GM21619 (cell line): ENCODE measurements around the gene MAPK7.

Experiments used
- ATAC-seq: cut with Tn5 transposase; IDR thresholded peaks from one replicate; pipeline ENCODE4 v1.9.1; 2021; ENCODE audit not compliant: unreplicated experiment

Gene MAPK7

DNA sequence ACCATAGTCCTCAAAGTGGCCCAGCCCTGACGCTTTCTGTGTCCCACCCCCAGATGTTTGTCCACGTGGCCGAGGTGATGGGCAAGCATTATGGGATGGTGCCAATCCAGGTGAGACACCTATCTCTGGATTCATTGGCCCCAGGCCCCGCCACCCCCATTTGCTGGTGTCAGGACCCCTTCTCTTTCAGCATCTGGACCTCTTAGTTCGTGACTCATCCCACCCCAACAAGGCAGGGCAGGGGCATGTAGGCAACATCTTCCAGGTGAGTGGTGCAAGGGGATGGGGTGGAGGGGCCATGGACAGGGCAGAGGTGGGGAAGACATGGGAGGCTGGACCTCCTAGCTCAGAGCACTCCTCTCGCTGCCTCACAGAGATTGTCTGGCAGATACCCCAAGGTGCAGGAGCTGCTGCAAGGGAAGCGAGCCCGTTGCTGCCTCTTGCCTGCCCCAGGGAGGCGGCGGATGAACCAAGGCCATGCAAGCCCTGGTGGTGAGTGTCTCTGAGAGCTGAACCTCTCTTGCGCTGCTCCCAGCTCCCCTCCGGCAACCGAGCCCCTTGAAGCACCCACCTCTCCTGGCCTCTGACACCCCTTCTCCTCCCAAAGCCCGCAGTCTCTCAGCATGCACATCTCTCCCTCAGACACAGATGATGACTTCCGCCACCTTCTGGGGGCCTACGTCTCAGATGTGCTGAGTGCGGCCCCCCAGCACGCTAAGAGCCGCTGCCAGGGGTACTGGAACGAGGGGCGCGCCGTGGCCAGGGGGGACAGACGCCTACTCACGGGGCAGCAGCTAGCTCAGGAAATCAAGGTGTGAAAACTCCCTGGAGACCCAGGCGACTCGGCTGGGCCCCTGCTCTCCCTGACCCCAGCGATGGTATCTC, 36.3 kb downstream of the MAPK7 start:
- ATAC-seq: no peak

DNA sequence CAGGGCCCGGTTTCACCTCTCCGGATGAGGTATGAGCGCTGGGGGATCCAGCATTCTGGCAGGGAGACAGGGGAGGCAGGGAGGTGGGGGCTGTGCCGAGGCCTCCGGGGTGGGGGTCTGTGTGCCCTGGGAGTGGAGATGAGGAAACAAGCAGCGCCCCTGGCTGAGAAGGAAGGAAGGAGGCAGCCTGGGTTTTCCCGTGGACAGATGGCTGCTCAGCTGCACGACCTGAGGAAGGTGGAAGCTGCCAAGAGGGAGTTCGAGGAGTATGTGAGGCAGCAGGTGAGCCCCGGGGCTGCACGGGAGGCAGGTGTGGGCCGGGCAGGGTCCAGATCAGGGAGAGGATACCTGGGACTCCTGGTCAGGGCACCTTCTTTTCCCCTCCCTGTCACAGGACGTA, 37.0 kb downstream of the MAPK7 start:
- no peak for ATAC-seq

DNA sequence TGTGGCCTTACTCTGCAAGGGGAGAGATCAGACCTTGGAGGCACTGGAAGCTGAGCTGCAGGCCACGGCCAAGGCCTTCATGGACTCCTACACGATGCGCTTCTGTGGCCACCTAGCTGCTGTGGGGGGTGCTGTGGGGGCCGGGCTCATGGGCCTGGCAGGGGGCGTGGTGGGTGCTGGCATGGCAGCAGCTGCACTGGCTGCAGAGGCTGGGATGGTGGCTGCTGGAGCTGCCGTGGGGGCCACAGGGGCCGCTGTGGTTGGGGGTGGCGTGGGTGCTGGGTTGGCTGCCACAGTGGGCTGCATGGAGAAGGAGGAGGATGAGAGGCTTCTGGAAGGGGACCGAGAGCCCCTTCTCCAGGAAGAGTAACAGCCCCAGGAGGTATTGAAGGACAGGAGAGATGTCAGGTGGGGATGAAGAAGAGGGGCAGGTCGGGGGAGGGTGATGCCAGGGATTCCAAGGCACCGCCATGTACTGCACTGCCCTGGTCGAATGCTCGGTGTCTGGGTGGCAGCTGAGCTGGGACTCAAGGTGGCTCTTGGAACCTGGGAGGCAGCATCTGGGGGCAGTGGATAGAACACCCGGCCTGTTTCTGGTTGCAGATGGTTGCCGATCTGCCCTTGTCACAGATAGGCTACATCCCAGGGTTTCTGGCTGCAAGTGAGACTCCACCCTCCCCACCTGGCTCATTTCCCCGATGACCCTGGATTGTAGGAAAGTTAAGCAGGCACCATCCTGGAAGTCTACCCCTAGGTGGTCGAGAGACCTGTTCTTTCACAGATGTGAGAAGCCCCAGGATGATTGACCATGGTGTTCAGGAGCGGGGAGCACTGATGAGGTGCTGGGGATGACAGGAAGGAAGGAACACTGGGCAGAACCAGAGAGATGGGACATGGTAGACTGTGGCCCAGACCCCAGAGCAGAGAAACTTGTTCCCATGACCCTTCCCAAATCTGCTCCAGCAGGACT, 37.8 kb downstream of the MAPK7 start:
- ATAC-seq: no peak

DNA sequence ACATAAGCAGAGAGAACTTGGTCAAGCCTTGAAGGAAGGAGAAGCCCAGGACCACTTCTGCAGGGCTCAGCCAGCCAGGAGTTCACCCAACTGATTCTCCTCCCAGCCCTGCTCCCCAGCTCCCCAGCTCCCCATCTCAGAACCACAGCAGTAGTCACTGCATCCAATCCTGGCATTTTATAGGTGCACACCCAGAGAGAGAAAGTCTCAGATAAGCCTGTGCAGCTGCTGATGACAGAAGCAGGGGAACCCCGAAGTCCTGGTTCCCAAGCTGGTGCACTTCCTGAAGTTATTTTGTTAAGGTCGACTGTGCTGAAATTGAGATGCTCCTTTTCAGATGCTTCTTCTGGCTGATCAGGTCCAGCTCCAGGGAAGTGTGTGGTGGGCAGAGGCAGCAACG, 39.3 kb downstream of the MAPK7 start:
- ATAC-seq: no peak

DNA sequence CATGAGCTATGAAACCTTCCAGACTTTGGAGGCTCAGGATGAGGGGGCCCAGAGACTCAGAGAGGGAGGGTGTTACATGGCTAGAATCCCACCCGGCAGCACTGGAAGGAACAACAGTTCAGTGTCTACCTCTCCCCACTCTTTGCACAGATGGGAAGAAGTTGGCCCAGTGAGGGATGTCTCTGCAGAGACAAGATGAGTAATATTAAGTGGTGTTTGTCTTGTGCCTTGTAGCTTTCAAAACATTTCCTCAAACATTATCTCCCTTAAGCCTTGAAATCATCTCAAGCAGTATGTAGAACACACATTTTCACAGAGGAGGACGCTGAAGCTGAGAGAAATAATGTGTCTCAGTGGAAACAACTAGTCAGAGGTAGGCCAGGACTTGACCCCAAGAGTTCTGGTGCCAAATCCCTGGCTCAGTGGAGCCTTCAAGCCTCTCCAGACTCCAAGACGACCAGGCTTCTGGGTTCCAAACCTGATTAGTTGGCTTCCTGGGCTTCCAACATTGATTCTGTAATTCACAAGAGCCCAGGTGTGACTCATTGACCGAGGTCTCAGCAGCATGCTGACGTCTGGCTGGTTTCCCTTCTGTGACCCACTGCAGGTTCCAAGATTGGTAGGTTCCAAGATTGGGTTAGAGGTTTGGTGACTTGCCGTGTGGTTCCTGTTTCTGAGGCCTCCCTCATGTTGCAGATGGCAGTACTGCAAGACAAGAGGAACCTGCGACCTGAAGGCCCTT, 40.1 kb downstream of the MAPK7 start:
- ATAC-seq: no peak

DNA sequence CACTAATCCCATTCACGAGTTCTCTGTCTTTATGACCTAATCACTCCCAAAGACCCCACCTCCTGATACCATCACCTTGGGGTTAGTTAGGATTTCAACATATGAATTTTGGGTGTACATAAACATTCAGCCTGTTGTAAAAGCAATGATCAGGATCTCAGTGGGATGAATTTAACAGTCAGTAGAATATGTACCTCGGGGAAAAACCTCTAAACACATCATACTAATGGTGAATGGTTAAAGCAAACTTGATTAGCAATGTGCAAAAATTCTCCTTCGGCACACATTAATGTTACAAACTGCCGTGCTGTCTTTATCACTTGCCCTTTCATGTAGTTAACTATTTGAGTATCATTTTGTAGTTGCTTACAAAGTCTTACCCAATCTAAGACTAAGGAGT, 42.9 kb downstream of the MAPK7 start:
- no peak for ATAC-seq

DNA sequence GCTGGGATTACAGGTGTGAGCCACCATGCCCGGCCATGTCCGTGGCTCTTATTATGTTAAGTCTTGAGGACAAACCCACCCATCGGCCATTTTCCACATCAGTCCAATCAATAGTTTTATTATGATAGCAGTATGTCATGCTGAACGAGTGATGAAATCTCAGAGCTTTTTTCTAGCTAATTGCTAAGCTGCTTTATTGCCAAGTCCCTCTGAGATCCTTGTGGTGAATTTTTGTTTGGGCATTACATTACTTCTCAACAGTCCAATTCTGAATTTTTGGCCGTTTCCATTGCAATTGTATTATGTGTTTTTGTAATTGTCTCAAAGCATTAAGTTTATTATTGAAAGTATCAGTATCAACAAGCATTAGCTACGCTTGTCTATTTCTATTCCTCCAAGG, 43.6 kb downstream of the MAPK7 start:
- no peak for ATAC-seq

DNA sequence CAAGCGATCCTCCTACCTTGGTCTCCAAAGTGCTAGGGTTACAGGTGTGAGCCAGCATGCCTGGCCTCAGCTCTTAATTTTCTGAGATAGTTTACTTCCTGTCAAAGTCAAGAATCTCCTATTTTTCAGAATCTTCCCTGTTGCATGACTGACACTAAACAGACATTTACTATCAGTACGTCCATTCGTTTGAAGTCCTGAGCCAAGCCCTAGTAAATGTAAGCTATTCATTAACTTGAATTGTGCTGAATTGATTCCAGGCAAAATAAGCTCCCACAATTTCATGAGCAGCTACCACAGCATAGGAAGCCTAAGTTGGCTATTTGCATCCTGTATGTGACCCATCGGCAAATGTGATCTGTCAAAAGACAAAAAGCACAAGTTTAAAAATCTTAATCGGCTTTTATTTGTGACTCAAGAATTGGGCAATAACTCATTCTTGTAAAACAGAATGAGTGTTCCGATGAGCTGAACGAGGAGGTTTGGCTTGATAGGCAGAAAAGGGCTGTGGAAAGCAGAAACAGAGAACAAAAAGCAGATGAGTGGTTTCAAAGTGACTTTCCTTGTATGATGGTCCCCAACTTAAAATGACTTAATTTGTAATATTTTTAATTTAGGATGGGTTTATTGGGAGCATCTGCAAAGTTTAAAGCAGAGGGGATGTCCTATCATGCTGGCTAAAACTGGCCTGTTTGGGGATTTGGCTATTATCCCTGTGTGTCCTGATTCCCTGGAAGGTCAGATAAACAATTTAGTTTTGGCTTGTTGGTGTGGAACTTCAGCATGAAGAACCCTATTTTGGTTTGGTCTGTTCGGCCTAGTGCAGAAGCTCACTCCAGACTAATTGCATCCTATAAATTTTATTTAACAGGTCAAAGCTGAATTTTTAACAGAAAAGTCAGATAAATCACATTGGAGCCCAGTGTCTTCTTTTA, 46.9 kb downstream of the MAPK7 start:
- ATAC-seq: no peak

DNA sequence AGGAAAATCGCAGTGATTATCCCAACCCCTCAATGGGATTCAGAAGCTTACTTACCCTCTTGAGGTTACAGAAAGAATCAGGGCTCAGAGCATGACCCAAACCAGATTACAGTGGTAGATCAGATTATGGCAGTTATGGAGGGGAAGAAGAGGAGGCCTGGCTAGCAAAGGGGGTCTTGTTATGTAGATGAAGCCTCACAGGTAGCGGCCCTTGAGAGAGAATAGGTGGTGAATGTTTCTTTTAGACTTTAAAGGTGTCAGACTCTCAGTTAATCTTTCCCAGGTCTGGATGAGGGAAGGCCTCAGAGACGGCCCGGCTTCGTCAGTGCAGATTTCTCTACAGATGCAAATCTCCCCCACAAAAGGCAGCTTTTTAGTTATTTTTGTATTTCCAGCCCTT, 48.3 kb downstream of the MAPK7 start:
- ATAC-seq: no peak

DNA sequence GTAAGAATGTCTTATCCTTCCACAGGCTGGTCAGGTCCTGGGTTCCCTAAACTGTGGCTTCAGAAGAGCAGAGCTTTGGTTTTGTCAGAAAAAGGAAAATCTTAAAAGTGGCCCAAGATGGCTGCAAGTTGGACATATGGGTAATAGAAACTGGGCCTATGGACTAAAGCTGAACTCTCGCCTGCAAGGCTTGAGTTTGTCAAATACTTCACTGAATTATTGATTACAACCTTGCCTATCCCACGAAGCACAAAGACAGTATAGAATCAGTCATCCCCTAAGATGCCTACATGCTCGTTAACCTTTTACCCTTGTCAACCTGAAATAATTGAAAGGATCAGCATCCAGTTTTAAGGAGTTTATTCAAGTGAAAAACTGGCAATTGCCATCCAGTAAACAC, 53.4 kb downstream of the MAPK7 start:
- ATAC-seq: no peak
